HCT116 (cell line): Measurements from ENCODE around the gene MEGF6.

ENCODE experiments used
- CBX3 ChIP-seq: IDR thresholded peaks from 2 replicates; pipeline ENCODE4 v1.6.1; 2012; ENCODE audit warnings: low read depth
- CEBPB ChIP-seq: IDR thresholded peaks from 2 replicates; pipeline ENCODE4 v1.6.1; 2012; ENCODE audit warnings: low read depth
- POLR2AphosphoS5 ChIP-seq: IDR thresholded peaks from 2 replicates; pipeline ENCODE4 v1.6.1; 2011; ENCODE audit warnings: mild to moderate bottlenecking, low read depth, low read length, moderate library complexity
- YY1 ChIP-seq: IDR thresholded peaks from 2 replicates; pipeline ENCODE4 v1.6.1; 2011; ENCODE audit warnings: low read length, low read depth, moderate library complexity, mild to moderate bottlenecking; ENCODE audit not compliant: insufficient replicate concordance; ENCODE audit errors: extremely low read depth

DNA sequence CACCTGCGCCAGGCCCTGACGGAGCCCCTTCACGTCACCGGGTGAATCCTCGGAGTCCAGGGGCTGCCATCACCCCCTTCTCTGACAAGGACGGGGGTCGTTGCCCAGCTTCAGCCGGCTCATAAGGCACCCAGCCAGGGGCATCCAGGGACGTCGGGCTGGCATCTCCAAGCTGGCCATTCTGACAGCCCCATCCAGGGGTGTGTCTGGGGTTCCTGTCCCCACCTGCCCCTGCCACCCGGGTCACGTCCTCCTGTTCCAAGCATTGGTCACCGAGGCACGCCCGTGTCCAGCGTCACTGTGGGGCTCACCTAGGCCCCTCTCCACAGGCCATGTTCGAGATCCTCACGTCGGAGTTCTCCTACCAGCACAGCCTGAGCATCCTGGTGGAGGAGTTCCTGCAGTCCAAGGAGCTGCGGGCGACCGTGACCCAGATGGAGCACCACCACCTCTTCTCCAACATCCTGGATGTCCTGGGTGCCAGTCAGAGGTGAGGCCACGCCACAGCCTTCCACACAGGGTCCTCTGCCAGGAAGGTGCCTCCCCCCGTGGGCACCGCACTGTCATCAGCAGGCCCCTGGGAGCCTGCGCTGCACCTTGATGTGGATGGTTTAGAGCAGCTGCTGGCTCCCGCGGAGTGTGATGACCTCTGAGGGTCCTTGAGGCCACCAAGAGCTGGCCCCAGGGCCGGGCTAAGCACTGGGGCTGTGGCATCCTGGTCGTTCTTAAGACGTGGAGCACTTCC, 142.0 kb downstream of the MEGF6 start:
- no peak for TF ChIP-seq POLR2AphosphoS5
- no peak for TF ChIP-seq YY1
- TF ChIP-seq CBX3 = no peak
- TF ChIP-seq CEBPB = no peak
